Measurements from ENCODE around the gene ELANE.

The ELANE gene

GRCh38 chr19:902446-903226 lies 50.5 kb downstream of the ELANE start:
- no peak overlapping the region for H3K27ac ChIP-seq
- no peak for TF ChIP-seq CTCF (conservative IDR thresholded peaks at IDR 0.05)

- no peak overlapping the region for H3K27ac ChIP-seq
- TF ChIP-seq CTCF (conservative IDR thresholded peaks at IDR 0.05): no peak
Observed at GRCh38 chr19:903266-903797, 51.2 kb downstream of the ELANE start.

GRCh38 chr19:904545-904944 lies 52.4 kb downstream of the ELANE start:
- H3K27ac ChIP-seq: no peak overlapping the region
- TF ChIP-seq CTCF (conservative IDR thresholded peaks at IDR 0.05): no peak

All from VCaP (cell line).